K562 (cell line): Measurements from ENCODE around the gene ZNF513. TPM values are rescaled to one million over a fixed set of nuclear protein-coding genes. Genes with fewer than 3 reads are reported as not detected.

ENCODE experiments used
- CLOCK ChIP-seq: fragments of 250-450 bp; sonication (Bioruptor Pico); IDR thresholded peaks from 2 replicates; pipeline ENCODE4 v1.4.0; 2020; ENCODE audit warnings: mild to moderate bottlenecking, moderate library complexity, borderline replicate concordance
- COPS2 ChIP-seq: fragments of 450-650 bp; conservative IDR thresholded peaks from 2 replicates; pipeline ENCODE4 v1.6.1; 2016; ENCODE audit warnings: mild to moderate bottlenecking, moderate library complexity
- ERF ChIP-seq: fragments of 450-650 bp; formaldehyde crosslinking; IDR thresholded peaks from 2 replicates; pipeline ENCODE4 v1.4.0; 2020; ENCODE audit warnings: mild to moderate bottlenecking, mixed read lengths
- HCFC1 ChIP-seq: IDR thresholded peaks from 2 replicates; pipeline ENCODE4 v1.6.1; 2012; ENCODE audit warnings: low read depth, low read length, improper control_type of control experiment
- NFATC3 ChIP-seq: fragments of 450-650 bp; IDR thresholded peaks from 2 replicates; pipeline ENCODE4 v1.6.1; 2017; ENCODE audit warnings: mild to moderate bottlenecking
- PHF21A ChIP-seq: fragments of 450-650 bp; IDR thresholded peaks from 2 replicates; pipeline ENCODE4 v1.6.1; 2017; ENCODE audit warnings: low read depth, borderline replicate concordance
- PHTF2 ChIP-seq: fragments of 250-450 bp; sonication (Bioruptor Pico); IDR thresholded peaks from 2 replicates; pipeline ENCODE4 v1.5.0; 2021; ENCODE audit warnings: mild to moderate bottlenecking
- POLR2H ChIP-seq: IDR thresholded peaks from 2 replicates; pipeline ENCODE4 v1.6.1; 2016; ENCODE audit warnings: missing genetic modification characterization, low read depth, mild to moderate bottlenecking, control low read depth, missing compliant biosample characterization, moderate library complexity
- PRMT5 ChIP-seq: sonication (generic); formaldehyde crosslinking; IDR thresholded peaks from 2 replicates; pipeline ENCODE4 v1.5.0; 2020; ENCODE audit warnings: missing genetic modification reagents
- PRPF4 ChIP-seq: fragments of 200-400 bp; formaldehyde crosslinking; IDR thresholded peaks from one replicate; pipeline ENCODE4 v1.6.1; 2017; ENCODE audit warnings: low read length, low read depth, mild to moderate bottlenecking; ENCODE audit not compliant: insufficient read depth, poor library complexity, severe bottlenecking
- RNF2 ChIP-seq: sonication (generic); IDR thresholded peaks from 2 replicates; pipeline ENCODE4 v1.6.1; 2016
- SAFB ChIP-seq: fragments of 200-400 bp; formaldehyde crosslinking; IDR thresholded peaks from 2 replicates; pipeline ENCODE4 v1.6.1; 2017; ENCODE audit warnings: low read depth, low read length, borderline replicate concordance
- SNIP1 ChIP-seq: fragments of 450-650 bp; IDR thresholded peaks from 2 replicates; pipeline ENCODE4 v1.7.1; 2017; ENCODE audit warnings: low read depth, mild to moderate bottlenecking
- ZFP91 ChIP-seq: sonication (generic); formaldehyde crosslinking; IDR thresholded peaks from 2 replicates; pipeline ENCODE4 v1.8.0; 2022; ENCODE audit warnings: mild to moderate bottlenecking, missing genetic modification reagents
- ZKSCAN8 ChIP-seq: fragments of 200-800 bp; sonication (Bioruptor generic); IDR thresholded peaks from 2 replicates; pipeline ENCODE4 v1.6.1; 2016; ENCODE audit warnings: missing genetic modification characterization, missing compliant biosample characterization
- ZNF165 ChIP-seq: fragments of 250-450 bp; sonication (Bioruptor Pico); IDR thresholded peaks from 2 replicates; pipeline ENCODE4 v1.4.0; 2020; ENCODE audit warnings: borderline replicate concordance
- ZNF277 ChIP-seq: fragments of 250-450 bp; sonication (Bioruptor Pico); IDR thresholded peaks from 2 replicates; pipeline ENCODE4 v1.8.0; 2022; ENCODE audit warnings: inconsistent platforms, mild to moderate bottlenecking, moderate library complexity, borderline replicate concordance
- ZNF395 ChIP-seq: fragments of 200-800 bp; sonication (Bioruptor generic); IDR thresholded peaks from 2 replicates; pipeline ENCODE4 v1.6.1; 2017; ENCODE audit warnings: missing genetic modification characterization, missing compliant biosample characterization
- ZNF639 ChIP-seq, 2 experiments: fragments of 200-800 bp in 1 of 2; sonication (Bioruptor generic) in 1 of 2; sonication (generic) in 1 of 2; formaldehyde crosslinking in 1 of 2; IDR thresholded peaks in 1 of 2; conservative IDR thresholded peaks in 1 of 2; 2 replicates each; pipeline versions ENCODE4 v1.5.0 to v1.6.1; 2016 to 2020; ENCODE audit warnings: missing compliant biosample characterization in 1 of 2, missing genetic modification characterization in 1 of 2, missing genetic modification reagents in 1 of 2
- polyA plus RNA-seq, 8 experiments: library from polyadenylated mRNA; depleted of rRNA in 4 of 8; stranded (reverse) in 5 of 8; unstranded in 3 of 8; fragments of >200 nt; fragmentation: Nextera tagmentation in 2 of 8; fragmentation: Illumina TruSeq in 1 of 8; extraction: Ambion mirVana in 2 of 8; extraction: Trizol in 1 of 8; gene quantifications; 2 replicates each; pipeline versions ENCODE4 v1.2.1 to v1.2.3, GENCODE V29; 2011 to 2014; ENCODE audit warnings: inconsistent platforms in 1 of 8, missing spikeins in 1 of 8
- total RNA-seq, 7 experiments: library from RNA; depleted of rRNA in 6 of 7; stranded (reverse); fragments of >200 nt in 6 of 7; fragmentation: Illumina TruSeq in 2 of 7; extraction: Trizol in 2 of 7; gene quantifications; 2 replicates each; pipeline versions ENCODE4 v1.2.1 to v1.2.3, GENCODE V29; 2011 to 2021; ENCODE audit warnings: low replicate concordance in 1 of 7

ZNF513 gene
- total and polyA plus RNA-seq, 9 of the 15 experiments (the other 6 are each of a cell fraction or from before 2014, with no cell fraction given) = 0.04 to 13.6 (median 4.4) TPM

GRCh38 chr2:27428213-27428977 lies 47.9 kb upstream of the ZNF513 start, which contains the start of gene NRBP1 (continued):
- TF ChIP-seq PRPF4 (no peak), PHF21A (no peak), RNF2 (no peak), ZFP91 (CRISPR knock-in tag) (no peak), POLR2H (tag) (peak; percentile 74), ZKSCAN8 (CRISPR knock-in tag) (no peak), ZNF165 (no peak), PRMT5 (CRISPR knock-in tag) (0 out of 2 replicates have a peak, but pooled peaks have one; percentile 72), SAFB (no peak), SNIP1 (0 out of 2 replicates have a peak, but pooled peaks have one; percentile 41), HCFC1 (peak; percentile 39), PHTF2 (CRISPR knock-in tag) (no peak), ZNF277 (CRISPR knock-in tag) (no peak), ZNF639 (CRISPR knock-in tag; conservative IDR thresholded peaks at IDR 0.05 in 1 of 2, IDR thresholded peaks at IDR 0.05 in 1 of 2) (peak in 1 of 2 experiments; percentile 88; a peak in 2 of 4 replicates), COPS2 (no peak), NFATC3 (no peak), CLOCK (no peak), ZNF395 (CRISPR knock-in tag) (0 out of 2 replicates have a peak, but pooled peaks have one; percentile 33), ERF (0 out of 2 replicates have a peak, but pooled peaks have one; percentile 27)
